DND-41 (cell line): ENCODE data around the gene C5orf47.

Source experiments
- ATAC-seq: fragments of 200-7000 bp; cut with Tn5 transposase; 3 replicates; pipeline ENCODE4 v1.9.1; 2021; ENCODE audit warnings: low read depth; ENCODE audit not compliant: insufficient read depth
- DNase-seq: peaks from one replicate; pipeline ENCODE4 v3.0.0-alpha.2; 2020
- H2AFZ ChIP-seq: 2 replicates; pipeline ENCODE4 v1.6.0; 2012; ENCODE audit warnings: low read depth, low read length
- H3K27ac ChIP-seq: 2 replicates; pipeline ENCODE4 v1.5.1; 2012; ENCODE audit warnings: low read length, inconsistent platforms
- H3K27me3 ChIP-seq: fragments of 200-600 bp; sonication (generic); 2 replicates; pipeline ENCODE4 v1.6.0; 2012; ENCODE audit warnings: low read length, mild to moderate bottlenecking, inconsistent platforms; ENCODE audit not compliant: insufficient read depth, poor library complexity
- H3K36me3 ChIP-seq: 2 replicates; pipeline ENCODE4 v1.5.1; 2012; ENCODE audit warnings: low read length, inconsistent platforms; ENCODE audit not compliant: insufficient read depth
- H3K4me1 ChIP-seq: 2 replicates; pipeline ENCODE4 v1.5.1; 2012; ENCODE audit warnings: mild to moderate bottlenecking, low read length; ENCODE audit not compliant: insufficient read depth
- H3K4me2 ChIP-seq: 2 replicates; pipeline ENCODE4 v1.6.0; 2012; ENCODE audit warnings: mild to moderate bottlenecking, moderate library complexity, low read length, inconsistent platforms; ENCODE audit not compliant: insufficient read depth
- H3K4me3 ChIP-seq, 2 experiments: fragments of 200-600 bp in 1 of 2; shearing (Covaris generic) in 1 of 2; 2 replicates each; pipeline ENCODE4 v1.5.1; 2012 to 2016; ENCODE audit warnings: inconsistent platforms in 2 of 2, low read length in 2 of 2, mild to moderate bottlenecking in 2 of 2, low read depth in 1 of 2, moderate library complexity in 1 of 2
- H3K79me2 ChIP-seq: 2 replicates; pipeline ENCODE4 v1.6.0; 2012; ENCODE audit warnings: low read length, inconsistent platforms; ENCODE audit not compliant: insufficient read depth
- H3K9ac ChIP-seq: 2 replicates; pipeline ENCODE4 v1.6.0; 2012; ENCODE audit warnings: low read depth, mild to moderate bottlenecking, inconsistent platforms, low read length, moderate library complexity
- H3K9me3 ChIP-seq: 2 replicates; pipeline ENCODE4 v1.5.1; 2012; ENCODE audit warnings: low read length, moderate library complexity, mild to moderate bottlenecking, inconsistent platforms; ENCODE audit not compliant: insufficient read depth, severe bottlenecking
- H4K20me1 ChIP-seq: 2 replicates; pipeline ENCODE4 v1.6.0; 2012; ENCODE audit warnings: low read length; ENCODE audit not compliant: insufficient read depth
- CTCF ChIP-seq: IDR thresholded peaks from 2 replicates; pipeline ENCODE4 v1.5.1; 2012; ENCODE audit warnings: borderline replicate concordance, low read length, moderate library complexity, mild to moderate bottlenecking; ENCODE audit not compliant: poor library complexity, severe bottlenecking; ENCODE audit errors: extremely low read depth
- EZH2 ChIP-seq: IDR thresholded peaks from 3 replicates; pipeline ENCODE4 v1.6.1; 2012; ENCODE audit warnings: borderline replicate concordance, low read depth, mild to moderate bottlenecking, moderate library complexity, low read length, inconsistent platforms; ENCODE audit not compliant: severe bottlenecking

The C5orf47 gene

GRCh38 chr5:174045470-174046025 is 56.6 kb downstream of the C5orf47 start, which contains the start of gene NSG2:
Gene NSG2, plus strand, starts transcription at chr5:174045706. Its CDS starts 1,050 bp downstream, at chr5:174046756.
- no peak within 1 kb of the TSS for H3K4me3 ChIP-seq
- H3K9ac ChIP-seq = no peak within 1 kb of the TSS
- no peaks in the 10 kb centered on the region for H3K9me3 ChIP-seq
- peak; percentile 59 for DNase-seq
- no peaks in the 10 kb centered on the region for H3K4me1 ChIP-seq
- ATAC-seq = peak; percentile 77
- no peaks in the 10 kb centered on the region for H3K79me2 ChIP-seq
- H2AFZ ChIP-seq = no peak within 1 kb of the TSS
- H3K36me3 ChIP-seq = no peaks in the 10 kb centered on the region
- no peak within 1 kb of the TSS for H3K4me2 ChIP-seq
- TF ChIP-seq CTCF (peak; percentile 40), EZH2 (no peak)
- no peaks in the 10 kb centered on the region for H4K20me1 ChIP-seq
- H3K27ac ChIP-seq = no peak within 1 kb of the TSS
- H3K27me3 ChIP-seq = no peaks in the 10 kb centered on the region

GRCh38 chr5:174046558-174046957 is 57.6 kb downstream of the C5orf47 start:
- no peak overlapping the region for H2AFZ ChIP-seq
- no peak overlapping the region for H3K4me3 ChIP-seq
- H3K36me3 ChIP-seq = no peaks in the 10 kb centered on the region
- DNase-seq (no peak), ATAC-seq (no peak)
- no peaks in the 10 kb centered on the region for H3K79me2 ChIP-seq
- no peak overlapping the region for H3K9ac ChIP-seq
- no peaks in the 10 kb centered on the region for H4K20me1 ChIP-seq
- TF ChIP-seq CTCF = no peak
- no peaks in the 10 kb centered on the region for H3K4me1 ChIP-seq
- no peak overlapping the region for H3K4me2 ChIP-seq
- H3K27me3 ChIP-seq = no peaks in the 10 kb centered on the region
- no peak overlapping the region for H3K27ac ChIP-seq
- no peaks in the 10 kb centered on the region for H3K9me3 ChIP-seq

GRCh38 chr5:174047472-174048099 is 58.6 kb downstream of the C5orf47 start:
- H3K27ac ChIP-seq = no peak overlapping the region
- TF ChIP-seq EZH2 (no peak), CTCF (no peak)
- no peak overlapping the region for H3K4me3 ChIP-seq
- no peaks in the 10 kb centered on the region for H3K27me3 ChIP-seq
- DNase-seq = no peak
- H4K20me1 ChIP-seq = no peaks in the 10 kb centered on the region
- ATAC-seq = no peak
- no peak overlapping the region for H2AFZ ChIP-seq
- H3K4me1 ChIP-seq = no peaks in the 10 kb centered on the region
- no peaks in the 10 kb centered on the region for H3K9me3 ChIP-seq
- H3K79me2 ChIP-seq = no peaks in the 10 kb centered on the region
- no peak overlapping the region for H3K9ac ChIP-seq
- no peaks in the 10 kb centered on the region for H3K36me3 ChIP-seq
- H3K4me2 ChIP-seq = no peak overlapping the region
